ENCODE results near the gene B3GAT1. TPM values are rescaled to one million over a fixed set of nuclear protein-coding genes. Genes with fewer than 3 reads are reported as not detected.

The B3GAT1 gene
- polyA plus RNA-seq, 1 donor: 2.0 TPM

- H3K27me3 ChIP-seq (ENCODE audit: control insufficient read depth, insufficient read depth, low read length): no peaks in the 10 kb centered on the region
- peaks cover under 1% of the 10 kb centered on the region for H3K9me3 ChIP-seq (ENCODE audit: control insufficient read depth, low read depth, low read length)
- no CpG with 5 or more reads among the region's 10 CpGs for WGBS (ENCODE audit: insufficient coverage, low lambda C conversion rate)
- no peak for DNase-seq
- H3K27ac ChIP-seq (ENCODE audit: low read length): no peak overlapping the region
- no peaks in the 10 kb centered on the region for H3K4me1 ChIP-seq (ENCODE audit: control insufficient read depth, insufficient read depth, low read length)
- H3K4me3 ChIP-seq (ENCODE audit: low read length): no peak overlapping the region
- no peaks in the 10 kb centered on the region for H3K36me3 ChIP-seq (ENCODE audit: control insufficient read depth, insufficient read depth, low read length)
These were observed 39.5 kb downstream of the B3GAT1 start for GRCh38 chr11:134372536-134372935.

GRCh38 chr11:134371436-134372185 lies 40.4 kb downstream of the B3GAT1 start:
- no peaks in the 10 kb centered on the region for H3K27me3 ChIP-seq (ENCODE audit: control insufficient read depth, insufficient read depth, low read length)
- H3K36me3 ChIP-seq (ENCODE audit: control insufficient read depth, insufficient read depth, low read length): no peaks in the 10 kb centered on the region
- H3K4me1 ChIP-seq (ENCODE audit: control insufficient read depth, insufficient read depth, low read length): no peaks in the 10 kb centered on the region
- 100% methylated on average over 1 of the region's 22 CpGs for WGBS (ENCODE audit: insufficient coverage, low lambda C conversion rate)
- no peaks in the 10 kb centered on the region for H3K9me3 ChIP-seq (ENCODE audit: control insufficient read depth, low read depth, low read length)
- no peak overlapping the region for H3K27ac ChIP-seq (ENCODE audit: low read length)
- no peak overlapping the region for H3K4me3 ChIP-seq (ENCODE audit: low read length)
- DNase-seq: no peak

- DNase-seq: no peak
- Histone ChIP-seq H3K9me3 (ENCODE audit: control insufficient read depth, low read depth, low read length) (no peaks in the 10 kb centered on the region), H3K4me1 (ENCODE audit: control insufficient read depth, insufficient read depth, low read length) (no peaks in the 10 kb centered on the region), H3K27me3 (ENCODE audit: control insufficient read depth, insufficient read depth, low read length) (no peaks in the 10 kb centered on the region), H3K36me3 (ENCODE audit: control insufficient read depth, insufficient read depth, low read length) (no peaks in the 10 kb centered on the region), H3K27ac (ENCODE audit: low read length) (no peak overlapping the region), H3K4me3 (ENCODE audit: low read length) (no peak overlapping the region)
- WGBS (ENCODE audit: insufficient coverage, low lambda C conversion rate): no CpG with 5 or more reads among the region's 19 CpGs
These were observed 41.3 kb downstream of the B3GAT1 start for GRCh38 chr11:134370526-134371435.

- no peak for DNase-seq
- no CpG with 5 or more reads among the region's 30 CpGs for WGBS (ENCODE audit: insufficient coverage, low lambda C conversion rate)
- Histone ChIP-seq H3K27me3 (ENCODE audit: control insufficient read depth, insufficient read depth, low read length) (no peaks in the 10 kb centered on the region), H3K27ac (ENCODE audit: low read length) (no peak overlapping the region), H3K4me3 (ENCODE audit: low read length) (no peak overlapping the region), H3K4me1 (ENCODE audit: control insufficient read depth, insufficient read depth, low read length) (no peaks in the 10 kb centered on the region), H3K9me3 (ENCODE audit: control insufficient read depth, low read depth, low read length) (no peaks in the 10 kb centered on the region), H3K36me3 (ENCODE audit: control insufficient read depth, insufficient read depth, low read length) (no peaks in the 10 kb centered on the region)
These were observed 42.2 kb downstream of the B3GAT1 start for GRCh38 chr11:134369656-134370525.

- no peak for DNase-seq
- WGBS (ENCODE audit: insufficient coverage, low lambda C conversion rate): no CpG with 5 or more reads among the region's 18 CpGs
- no peaks in the 10 kb centered on the region for H3K36me3 ChIP-seq (ENCODE audit: control insufficient read depth, insufficient read depth, low read length)
- H3K9me3 ChIP-seq (ENCODE audit: control insufficient read depth, low read depth, low read length): no peaks in the 10 kb centered on the region
- no peak overlapping the region for H3K27ac ChIP-seq (ENCODE audit: low read length)
- H3K4me3 ChIP-seq (ENCODE audit: low read length): no peak overlapping the region
- no peaks in the 10 kb centered on the region for H3K4me1 ChIP-seq (ENCODE audit: control insufficient read depth, insufficient read depth, low read length)
- no peaks in the 10 kb centered on the region for H3K27me3 ChIP-seq (ENCODE audit: control insufficient read depth, insufficient read depth, low read length)
These were observed 44.3 kb downstream of the B3GAT1 start for GRCh38 chr11:134367781-134368180.

DNA sequence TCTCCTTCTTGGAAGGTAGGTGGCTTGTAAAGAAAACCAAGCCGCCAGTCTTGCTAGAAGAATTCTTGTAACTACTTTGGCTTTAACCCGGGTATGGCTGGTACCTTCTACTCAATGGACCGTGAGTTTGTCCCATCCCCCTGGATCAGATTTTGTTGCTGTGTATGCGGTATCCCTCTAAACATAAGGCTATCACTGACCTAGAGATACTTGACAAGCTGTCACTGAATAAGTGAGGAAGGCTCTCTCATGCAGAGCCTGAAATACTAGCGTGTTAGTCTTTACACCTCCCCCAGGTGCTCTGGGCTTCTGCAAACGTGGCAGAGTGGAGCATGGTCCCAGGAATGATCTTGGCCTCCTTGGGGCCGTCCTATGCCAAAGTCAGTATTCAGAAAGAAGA lies 45.8 kb downstream of the B3GAT1 start:
- Histone ChIP-seq H3K9me3 (ENCODE audit: control insufficient read depth, low read depth, low read length) (no peaks in the 10 kb centered on the region), H3K27ac (ENCODE audit: low read length) (no peak overlapping the region), H3K36me3 (ENCODE audit: control insufficient read depth, insufficient read depth, low read length) (no peaks in the 10 kb centered on the region), H3K4me1 (ENCODE audit: control insufficient read depth, insufficient read depth, low read length) (no peaks in the 10 kb centered on the region), H3K27me3 (ENCODE audit: control insufficient read depth, insufficient read depth, low read length) (no peaks in the 10 kb centered on the region), H3K4me3 (ENCODE audit: low read length) (no peak overlapping the region)
- no CpG with 5 or more reads among the region's 7 CpGs for WGBS (ENCODE audit: insufficient coverage, low lambda C conversion rate)
- DNase-seq: no peak

DNA sequence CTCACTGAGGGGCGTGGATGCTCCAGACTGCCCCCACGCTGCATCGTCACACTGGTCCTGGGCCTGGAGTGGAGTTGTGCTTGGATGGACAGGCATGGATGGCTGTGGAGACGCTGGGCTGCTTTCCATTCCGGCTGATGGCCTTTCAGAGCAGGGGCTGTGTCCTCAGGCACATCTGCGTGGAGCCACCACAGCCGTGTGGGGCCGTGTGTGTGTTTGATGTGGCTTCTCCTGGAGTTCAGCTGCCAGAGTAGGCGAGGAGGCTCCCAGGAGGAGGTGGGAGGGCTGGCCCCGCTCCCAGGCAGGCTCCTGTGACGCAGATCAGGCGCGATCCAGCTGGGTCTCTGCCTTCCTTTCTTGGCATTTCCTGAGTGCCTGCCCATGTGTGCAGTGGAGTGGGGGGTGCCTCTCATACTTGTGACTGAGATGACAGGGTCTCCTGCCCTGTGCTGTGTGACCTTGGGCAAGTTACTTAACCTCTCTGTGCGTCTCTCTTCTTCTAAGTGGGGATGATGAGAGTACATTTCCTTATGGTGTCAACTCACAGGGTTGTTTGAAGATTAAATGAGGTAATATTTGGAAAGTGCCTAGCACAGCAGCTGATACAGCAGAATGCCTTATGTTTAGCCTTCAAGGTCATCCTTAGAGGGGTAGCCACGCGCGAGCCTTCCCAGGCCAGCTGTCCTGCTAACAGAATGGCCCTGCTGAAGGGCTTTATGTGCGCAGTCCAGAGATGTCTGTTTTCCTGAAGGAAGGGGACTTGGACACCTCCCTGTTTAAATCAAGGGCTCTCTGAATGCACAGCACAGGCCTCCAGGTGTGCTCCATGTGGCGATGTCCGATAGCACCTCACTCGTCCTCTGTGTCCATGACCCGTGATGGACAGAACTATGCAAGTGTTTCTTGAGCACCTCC lies 46.8 kb downstream of the B3GAT1 start:
- H3K27ac ChIP-seq (ENCODE audit: low read length): no peak overlapping the region
- H3K4me3 ChIP-seq (ENCODE audit: low read length): no peak overlapping the region
- H3K4me1 ChIP-seq (ENCODE audit: control insufficient read depth, insufficient read depth, low read length): no peaks in the 10 kb centered on the region
- H3K27me3 ChIP-seq (ENCODE audit: control insufficient read depth, insufficient read depth, low read length): no peaks in the 10 kb centered on the region
- no CpG with 5 or more reads among the region's 22 CpGs for WGBS (ENCODE audit: insufficient coverage, low lambda C conversion rate)
- H3K9me3 ChIP-seq (ENCODE audit: control insufficient read depth, low read depth, low read length): no peaks in the 10 kb centered on the region
- no peak for DNase-seq
- H3K36me3 ChIP-seq (ENCODE audit: control insufficient read depth, insufficient read depth, low read length): no peaks in the 10 kb centered on the region

DNA sequence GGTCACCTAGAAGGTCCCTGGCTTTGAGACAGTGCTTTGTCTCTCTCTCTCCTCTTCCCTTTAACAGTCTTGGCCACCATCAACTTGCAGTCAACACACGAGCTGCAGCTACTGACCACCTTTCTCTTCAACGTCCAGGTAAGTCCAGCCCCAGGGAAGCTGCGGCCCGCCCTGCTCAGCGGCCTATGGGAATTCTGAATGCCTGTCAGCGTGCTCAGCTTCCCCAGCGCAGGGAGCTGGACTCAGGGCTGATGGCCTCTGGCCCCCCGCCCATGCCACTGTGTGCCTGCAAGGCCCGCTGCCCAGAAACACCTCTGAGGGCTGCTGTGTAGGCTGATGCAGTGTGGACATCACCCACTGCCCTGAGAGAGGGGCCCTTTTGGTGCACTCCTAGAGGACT lies 47.8 kb downstream of the B3GAT1 start:
- no peak overlapping the region for H3K27ac ChIP-seq (ENCODE audit: low read length)
- no CpG with 5 or more reads among the region's 9 CpGs for WGBS (ENCODE audit: insufficient coverage, low lambda C conversion rate)
- H3K27me3 ChIP-seq (ENCODE audit: control insufficient read depth, insufficient read depth, low read length): no peaks in the 10 kb centered on the region
- H3K9me3 ChIP-seq (ENCODE audit: control insufficient read depth, low read depth, low read length): no peaks in the 10 kb centered on the region
- no peaks in the 10 kb centered on the region for H3K4me1 ChIP-seq (ENCODE audit: control insufficient read depth, insufficient read depth, low read length)
- DNase-seq: no peak
- no peak overlapping the region for H3K4me3 ChIP-seq (ENCODE audit: low read length)
- H3K36me3 ChIP-seq (ENCODE audit: control insufficient read depth, insufficient read depth, low read length): no peaks in the 10 kb centered on the region

GRCh38 chr11:134363592-134363991 lies 48.5 kb downstream of the B3GAT1 start:
- no peaks in the 10 kb centered on the region for H3K27me3 ChIP-seq (ENCODE audit: control insufficient read depth, insufficient read depth, low read length)
- H3K9me3 ChIP-seq (ENCODE audit: control insufficient read depth, low read depth, low read length): no peaks in the 10 kb centered on the region
- DNase-seq: no peak
- no peaks in the 10 kb centered on the region for H3K36me3 ChIP-seq (ENCODE audit: control insufficient read depth, insufficient read depth, low read length)
- H3K4me1 ChIP-seq (ENCODE audit: control insufficient read depth, insufficient read depth, low read length): no peaks in the 10 kb centered on the region
- no peak overlapping the region for H3K4me3 ChIP-seq (ENCODE audit: low read length)
- 78% methylated on average over 2 of the region's 7 CpGs for WGBS (ENCODE audit: insufficient coverage, low lambda C conversion rate)
- no peak overlapping the region for H3K27ac ChIP-seq (ENCODE audit: low read length)
